A673 (cell line): ENCODE results near the gene SDSL.

ENCODE experiments used
- EZH2 ChIP-seq: fragments of 200-600 bp; sonication (generic); IDR thresholded peaks from 2 replicates; pipeline ENCODE4 v1.6.1; 2017; ENCODE audit warnings: borderline replicate concordance, low read depth, mild to moderate bottlenecking, mixed read lengths, antibody characterized with exemption, low read length; ENCODE audit not compliant: poor library complexity, severe bottlenecking
- TF ChIP-seq, protein P1 (sequence below): fragments of 300-800, 200-600 bp; sonication (generic); conservative IDR thresholded peaks from 2 replicates; pipeline ENCODE4 v1.5.1; 2017; ENCODE audit warnings: low read depth, mild to moderate bottlenecking, antibody characterized with exemption, low read length, moderate library complexity, mixed read lengths

- no peak for TF ChIP-seq EZH2
- TF ChIP-seq, protein P1, sequence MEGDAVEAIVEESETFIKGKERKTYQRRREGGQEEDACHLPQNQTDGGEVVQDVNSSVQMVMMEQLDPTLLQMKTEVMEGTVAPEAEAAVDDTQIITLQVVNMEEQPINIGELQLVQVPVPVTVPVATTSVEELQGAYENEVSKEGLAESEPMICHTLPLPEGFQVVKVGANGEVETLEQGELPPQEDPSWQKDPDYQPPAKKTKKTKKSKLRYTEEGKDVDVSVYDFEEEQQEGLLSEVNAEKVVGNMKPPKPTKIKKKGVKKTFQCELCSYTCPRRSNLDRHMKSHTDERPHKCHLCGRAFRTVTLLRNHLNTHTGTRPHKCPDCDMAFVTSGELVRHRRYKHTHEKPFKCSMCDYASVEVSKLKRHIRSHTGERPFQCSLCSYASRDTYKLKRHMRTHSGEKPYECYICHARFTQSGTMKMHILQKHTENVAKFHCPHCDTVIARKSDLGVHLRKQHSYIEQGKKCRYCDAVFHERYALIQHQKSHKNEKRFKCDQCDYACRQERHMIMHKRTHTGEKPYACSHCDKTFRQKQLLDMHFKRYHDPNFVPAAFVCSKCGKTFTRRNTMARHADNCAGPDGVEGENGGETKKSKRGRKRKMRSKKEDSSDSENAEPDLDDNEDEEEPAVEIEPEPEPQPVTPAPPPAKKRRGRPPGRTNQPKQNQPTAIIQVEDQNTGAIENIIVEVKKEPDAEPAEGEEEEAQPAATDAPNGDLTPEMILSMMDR: no peak
Observed at GRCh38 chr12:113401066-113402000, 20.8 kb upstream of the SDSL start.
